Endodermal cell (in vitro differentiated cells): ENCODE results near the gene RIMBP2. TPM values are rescaled to one million over a fixed set of nuclear protein-coding genes. Genes with fewer than 3 reads are reported as not detected.
A peak's percentile ranks its signal among the peaks of the same experiment; 100 is the strongest.

Source experiments
- DNase-seq: peaks from one replicate; pipeline ENCODE4 v3.0.0-alpha.2; 2017
- H3K27ac ChIP-seq: 2 replicates; pipeline ENCODE4 v1.5.1; 2013; ENCODE audit warnings: mild to moderate bottlenecking, low read depth, low read length, moderate library complexity
- H3K27me3 ChIP-seq: 2 replicates; pipeline ENCODE4 v1.6.1; 2013; ENCODE audit warnings: mild to moderate bottlenecking, low read length, moderate library complexity; ENCODE audit not compliant: insufficient read depth, control insufficient read depth, poor library complexity, severe bottlenecking
- H3K36me3 ChIP-seq: 2 replicates; pipeline ENCODE4 v1.7.0; 2013; ENCODE audit warnings: mild to moderate bottlenecking, low read length, moderate library complexity; ENCODE audit not compliant: control insufficient read depth, insufficient read depth
- H3K4me1 ChIP-seq: one replicate; pipeline ENCODE4 v1.7.0; 2013; ENCODE audit warnings: low read length; ENCODE audit not compliant: control insufficient read depth, insufficient read depth
- H3K4me3 ChIP-seq: 2 replicates; pipeline ENCODE4 v1.5.1; 2013; ENCODE audit warnings: mild to moderate bottlenecking, low read length, moderate library complexity
- H3K9ac ChIP-seq: 2 replicates; pipeline ENCODE4 v1.6.1; 2013; ENCODE audit warnings: mild to moderate bottlenecking, low read length, moderate library complexity; ENCODE audit not compliant: poor library complexity, severe bottlenecking; ENCODE audit errors: extremely low read depth
- H3K9me3 ChIP-seq: 2 replicates; pipeline ENCODE4 v1.6.1; 2013; ENCODE audit warnings: mild to moderate bottlenecking, low read length, moderate library complexity; ENCODE audit not compliant: control insufficient read depth
- H3K27ac Mint-ChIP-seq: 2 replicates; pipeline ENCODE4 v1.8.0; 2020; ENCODE audit warnings: mixed read lengths
- H3K27me3 Mint-ChIP-seq: 2 replicates; pipeline ENCODE4 v1.8.0; 2021; ENCODE audit warnings: mild to moderate bottlenecking, mixed read lengths; ENCODE audit not compliant: insufficient read depth
- H3K36me3 Mint-ChIP-seq: 2 replicates; pipeline ENCODE4 v1.8.0; 2020; ENCODE audit warnings: low read depth, mixed read lengths
- H3K4me1 Mint-ChIP-seq: 2 replicates; pipeline ENCODE4 v1.8.0; 2020; ENCODE audit warnings: mixed read lengths
- H3K4me3 Mint-ChIP-seq: 2 replicates; pipeline ENCODE4 v1.8.0; 2020; ENCODE audit warnings: mild to moderate bottlenecking, moderate library complexity, mixed read lengths
- H3K9me3 Mint-ChIP-seq: 2 replicates; pipeline ENCODE4 v1.8.0; 2020; ENCODE audit warnings: mild to moderate bottlenecking, mixed read lengths
- CTCF ChIP-seq: fragments of 200-600 bp; sonication (generic); conservative IDR thresholded peaks from 2 replicates; pipeline ENCODE4 v1.5.0; 2021; ENCODE audit warnings: antibody characterized with exemption, mild to moderate bottlenecking
- WGBS, 2 experiments: methylation state at CpG; one replicate each; pipeline versions ENCODE4 v1.1.5 to v1.1.7; 2013; ENCODE audit warnings: missing lambda C conversion rate in 2 of 2, mixed read lengths in 1 of 2; ENCODE audit not compliant: insufficient coverage in 1 of 2, insufficient read length in 1 of 2; 5-methylcytosine and 5-hydroxymethylcytosine counted together
- total RNA-seq, 2 donors: library from RNA; stranded (reverse); fragmentation: NEBNext Ultra II Directional in 1 of 2; extraction: Animal tissue kit (Norgen Biotek cat#: 25700) in 1 of 2; gene quantifications; 2 replicates in 1 of 2; 3 replicates in 1 of 2; pipeline ENCODE4 v1.2.1, GENCODE V29; 2021

Gene RIMBP2
- total RNA-seq, 2 donors from 2014 or later = 0.13 to 3.4 TPM

GRCh38 chr12:130421896-130422295, 294.2 kb downstream of the RIMBP2 start:
- 74 to 76% methylated on average over 6 of the region's 6 CpGs for WGBS, 2 experiments
- H3K27me3 Mint-ChIP-seq = peaks cover 2% of the 10 kb centered on the region
- TF ChIP-seq CTCF = no peak
- no peak overlapping the region for H3K27ac Mint-ChIP-seq
- Histone ChIP-seq H3K27ac (no peak overlapping the region), H3K4me3 (no peak overlapping the region), H3K36me3 (no peaks in the 10 kb centered on the region), H3K4me1 (no peaks in the 10 kb centered on the region), H3K9me3 (no peaks in the 10 kb centered on the region), H3K27me3 (no peaks in the 10 kb centered on the region), H3K9ac (no peak overlapping the region)
- H3K4me3 Mint-ChIP-seq = no peak overlapping the region
- H3K4me1 Mint-ChIP-seq = no peaks in the 10 kb centered on the region
- H3K36me3 Mint-ChIP-seq = no peaks in the 10 kb centered on the region
- DNase-seq = no peak
- H3K9me3 Mint-ChIP-seq = no peaks in the 10 kb centered on the region

GRCh38 chr12:130420071-130420470, 296.0 kb downstream of the RIMBP2 start:
- Mint-ChIP-seq H3K36me3 (no peaks in the 10 kb centered on the region), H3K4me1 (no peaks in the 10 kb centered on the region), H3K27me3 (peaks cover 2% of the 10 kb centered on the region), H3K27ac (no peak overlapping the region), H3K9me3 (no peaks in the 10 kb centered on the region), H3K4me3 (no peak overlapping the region)
- Histone ChIP-seq H3K9ac (no peak overlapping the region), H3K9me3 (no peaks in the 10 kb centered on the region), H3K4me3 (no peak overlapping the region), H3K36me3 (no peaks in the 10 kb centered on the region), H3K27ac (no peak overlapping the region), H3K27me3 (no peaks in the 10 kb centered on the region), H3K4me1 (no peaks in the 10 kb centered on the region)
- no peak for DNase-seq
- TF ChIP-seq CTCF = no peak
- 90 to 98% methylated on average over 2 to 4 of the region's 4 CpGs for WGBS, 2 experiments

- WGBS, 2 experiments = 83 to 88% methylated on average over 1 to 6 of the region's 6 CpGs
- peaks cover 2% of the 10 kb centered on the region for H3K27me3 Mint-ChIP-seq
- H3K27me3 ChIP-seq = no peaks in the 10 kb centered on the region
- no peaks in the 10 kb centered on the region for H3K9me3 ChIP-seq
- TF ChIP-seq CTCF = no peak
- no peak overlapping the region for H3K27ac Mint-ChIP-seq
- no peak overlapping the region for H3K9ac ChIP-seq
- no peaks in the 10 kb centered on the region for H3K9me3 Mint-ChIP-seq
- DNase-seq = peak; percentile 31
- no peak overlapping the region for H3K4me3 ChIP-seq
- H3K27ac ChIP-seq = no peak overlapping the region
- no peaks in the 10 kb centered on the region for H3K36me3 Mint-ChIP-seq
- H3K4me3 Mint-ChIP-seq = no peak overlapping the region
- H3K36me3 ChIP-seq = no peaks in the 10 kb centered on the region
- H3K4me1 Mint-ChIP-seq = no peaks in the 10 kb centered on the region
- H3K4me1 ChIP-seq = no peaks in the 10 kb centered on the region
Observed at GRCh38 chr12:130419116-130419515, 297.0 kb downstream of the RIMBP2 start.
